CD14-positive monocyte (primary cell): ENCODE measurements around the gene DENND1A. TPM values are rescaled to one million over a fixed set of nuclear protein-coding genes. Genes with fewer than 3 reads are reported as not detected.
"Not testable (repeated sequence)": the region's sequence is repeated elsewhere in the genome, so short reads cannot be mapped to it uniquely, and the experiment has no call there.

Experiments
- DNase-seq, 3 donors: peaks; one replicate each; pipeline ENCODE4 v3.0.0-alpha.2; 2011 to 2022
- H2AFZ ChIP-seq: 2 replicates; pipeline ENCODE4 v1.6.0; 2012; ENCODE audit warnings: mild to moderate bottlenecking, low read depth, low read length, inconsistent platforms; ENCODE audit not compliant: insufficient read depth, poor library complexity, severe bottlenecking
- H3K27ac ChIP-seq, 2 donors: 1 replicate in 1 of 2; 2 replicates in 1 of 2; pipeline ENCODE4 v1.5.1; 2012 to 2013; ENCODE audit warnings: low read length in 2 of 2, control low read depth in 1 of 2, inconsistent platforms in 1 of 2, low read depth in 1 of 2, mild to moderate bottlenecking in 1 of 2
- H3K27me3 ChIP-seq, 2 donors: one replicate each; pipeline versions ENCODE4 v1.6.0 to v1.6.1; 2011 to 2013; ENCODE audit warnings: low read length in 2 of 2; ENCODE audit not compliant: control insufficient read depth in 2 of 2, insufficient read depth in 2 of 2
- H3K36me3 ChIP-seq, 2 donors: replicated peaks in 1 of 2; 1 replicate in 1 of 2; 2 replicates in 1 of 2; pipeline versions ENCODE4 v1.5.1 to v1.6.1; 2012 to 2013; ENCODE audit warnings: low read length in 2 of 2, control low read depth in 1 of 2, inconsistent platforms in 1 of 2, mild to moderate bottlenecking in 1 of 2; ENCODE audit not compliant: insufficient read depth in 2 of 2, control insufficient read depth in 1 of 2
- H3K4me1 ChIP-seq, 2 donors: 1 replicate in 1 of 2; 2 replicates in 1 of 2; pipeline versions ENCODE4 v1.5.1 to v1.6.1; 2012 to 2013; ENCODE audit warnings: low read length in 2 of 2, control low read depth in 1 of 2, inconsistent platforms in 1 of 2, mild to moderate bottlenecking in 1 of 2, moderate library complexity in 1 of 2; ENCODE audit not compliant: insufficient read depth in 2 of 2, control insufficient read depth in 1 of 2
- H3K4me2 ChIP-seq: replicated peaks from 2 replicates; pipeline ENCODE3; 2012; ENCODE audit warnings: low read length, moderate library complexity, mild to moderate bottlenecking; ENCODE audit not compliant: poor library complexity, severe bottlenecking; ENCODE audit errors: extremely low read depth
- H3K4me3 ChIP-seq, 3 experiments: fragments of 200-600 bp in 1 of 3; sonication (generic) in 1 of 3; replicated peaks in 1 of 3; 1 replicate in 2 of 3; 2 replicates in 1 of 3; pipeline ENCODE4 v1.5.1; 2011 to 2013; ENCODE audit warnings: low read length in 3 of 3, mild to moderate bottlenecking in 3 of 3, control low read depth in 2 of 3, low read depth in 2 of 3, inconsistent platforms in 1 of 3, moderate library complexity in 1 of 3
- H3K79me2 ChIP-seq: 2 replicates; pipeline ENCODE4 v1.6.0; 2012; ENCODE audit warnings: mild to moderate bottlenecking, control low read depth, inconsistent platforms, low read length, moderate library complexity; ENCODE audit not compliant: insufficient read depth
- H3K9ac ChIP-seq: 2 replicates; pipeline ENCODE4 v1.6.0; 2017; ENCODE audit warnings: low read length, mild to moderate bottlenecking; ENCODE audit not compliant: insufficient read depth, poor library complexity, severe bottlenecking
- H3K9me3 ChIP-seq, 2 donors: replicated peaks in 1 of 2; 1 replicate in 1 of 2; 2 replicates in 1 of 2; pipeline versions ENCODE4 v1.5.1 to v1.6.1; 2012 to 2013; ENCODE audit warnings: low read length in 2 of 2, control low read depth in 1 of 2; ENCODE audit not compliant: control insufficient read depth in 1 of 2, insufficient read depth in 1 of 2
- H4K20me1 ChIP-seq: 2 replicates; pipeline ENCODE4 v1.6.0; 2012; ENCODE audit warnings: mild to moderate bottlenecking, low read length, control low read depth, moderate library complexity; ENCODE audit not compliant: insufficient read depth
- H3K27ac Mint-ChIP-seq, 7 donors: one replicate each; pipeline ENCODE4 v1.8.0; 2020; ENCODE audit warnings: mild to moderate bottlenecking in 7 of 7, mixed read lengths in 7 of 7, moderate library complexity in 6 of 7, inconsistent platforms in 2 of 7
- H3K27me3 Mint-ChIP-seq, 3 donors: one replicate each; pipeline ENCODE4 v1.8.0; 2021 to 2022; ENCODE audit warnings: low read depth in 3 of 3, mild to moderate bottlenecking in 3 of 3, mixed read lengths in 3 of 3, moderate library complexity in 3 of 3, inconsistent platforms in 1 of 3
- H3K36me3 Mint-ChIP-seq, 2 donors: one replicate each; pipeline ENCODE4 v1.8.0; 2020; ENCODE audit warnings: mixed read lengths in 2 of 2, inconsistent platforms in 1 of 2, mild to moderate bottlenecking in 1 of 2
- H3K4me1 Mint-ChIP-seq: one replicate; pipeline ENCODE4 v1.8.0; 2020; ENCODE audit warnings: mild to moderate bottlenecking, mixed read lengths
- H3K4me3 Mint-ChIP-seq, 2 donors: one replicate each; pipeline ENCODE4 v1.8.0; 2020; ENCODE audit warnings: mild to moderate bottlenecking in 2 of 2, mixed read lengths in 2 of 2, moderate library complexity in 1 of 2
- H3K9me3 Mint-ChIP-seq, 7 donors: one replicate each; pipeline ENCODE4 v1.8.0; 2020 to 2022; ENCODE audit warnings: mixed read lengths in 7 of 7, mild to moderate bottlenecking in 6 of 7, moderate library complexity in 6 of 7, inconsistent platforms in 2 of 7
- WGBS: methylation state at CpG from one replicate; pipeline ENCODE4 v1.1.5; 2013; ENCODE audit warnings: missing lambda C conversion rate; ENCODE audit not compliant: insufficient coverage; 5-methylcytosine and 5-hydroxymethylcytosine counted together
- intact Hi-C, 2 donors: fragments of 100-400 bp; cut with micrococcal nuclease; formaldehyde crosslinking; loops; one replicate each; pipeline versions ENCODE4 v1.15.0 to v1.15.1; 2023
- polyA plus RNA-seq, 3 donors: library from polyadenylated mRNA; depleted of rRNA in 1 of 3; unstranded in 2 of 3; stranded (reverse) in 1 of 3; fragments of 300-500 nt in 2 of 3; fragments of >200 nt in 1 of 3; fragmentation: Illumina TruSeq in 2 of 3; gene quantifications; 1 replicate in 2 of 3; 2 replicates in 1 of 3; pipeline ENCODE4 v1.2.3, GENCODE V29; 2012 to 2021
- TF ChIP-seq, protein P1 (sequence below): fragments of 200-600 bp; IDR thresholded peaks from one replicate; pipeline ENCODE4 v1.8.0; 2022; ENCODE audit warnings: antibody characterized with exemption, mild to moderate bottlenecking

DENND1A gene
- polyA plus RNA-seq, 3 donors = 24.8 to 73.0 (median 29.4) TPM

GRCh38 chr9:123637945-123638634 lies 291.8 kb downstream of the DENND1A start:
- Histone ChIP-seq H3K79me2 (peaks cover 3% of the 10 kb centered on the region), H3K9me3 (no peaks in the 10 kb centered on the region), H3K9ac (peak overlapping the region; percentile 38), H3K27me3 (no peaks in the 10 kb centered on the region), H2AFZ (no peak overlapping the region), H3K4me1 (peaks cover 8 to 14% of the 10 kb centered on the region in 2 donors), H3K27ac (peak overlapping the region in 1 of 2 donors; percentile 61), H3K36me3 (peaks cover 5 to 42% of the 10 kb centered on the region in 2 donors), H3K4me3 (peak overlapping the region in 1 of 3 experiments; percentile 9), H4K20me1 (peaks cover 98% of the 10 kb centered on the region), H3K4me2 (peak overlapping the region; percentile 53)
- peak in 1 of 3 donors; percentile 6 for DNase-seq
- peak overlapping the region in 5 of 7 donors; percentile 48 to 70 (median 54) for H3K27ac Mint-ChIP-seq
- peaks cover 20% of the 10 kb centered on the region for H3K4me1 Mint-ChIP-seq
- TF ChIP-seq, protein P1, sequence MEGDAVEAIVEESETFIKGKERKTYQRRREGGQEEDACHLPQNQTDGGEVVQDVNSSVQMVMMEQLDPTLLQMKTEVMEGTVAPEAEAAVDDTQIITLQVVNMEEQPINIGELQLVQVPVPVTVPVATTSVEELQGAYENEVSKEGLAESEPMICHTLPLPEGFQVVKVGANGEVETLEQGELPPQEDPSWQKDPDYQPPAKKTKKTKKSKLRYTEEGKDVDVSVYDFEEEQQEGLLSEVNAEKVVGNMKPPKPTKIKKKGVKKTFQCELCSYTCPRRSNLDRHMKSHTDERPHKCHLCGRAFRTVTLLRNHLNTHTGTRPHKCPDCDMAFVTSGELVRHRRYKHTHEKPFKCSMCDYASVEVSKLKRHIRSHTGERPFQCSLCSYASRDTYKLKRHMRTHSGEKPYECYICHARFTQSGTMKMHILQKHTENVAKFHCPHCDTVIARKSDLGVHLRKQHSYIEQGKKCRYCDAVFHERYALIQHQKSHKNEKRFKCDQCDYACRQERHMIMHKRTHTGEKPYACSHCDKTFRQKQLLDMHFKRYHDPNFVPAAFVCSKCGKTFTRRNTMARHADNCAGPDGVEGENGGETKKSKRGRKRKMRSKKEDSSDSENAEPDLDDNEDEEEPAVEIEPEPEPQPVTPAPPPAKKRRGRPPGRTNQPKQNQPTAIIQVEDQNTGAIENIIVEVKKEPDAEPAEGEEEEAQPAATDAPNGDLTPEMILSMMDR = no peak
- intact Hi-C loops = no loop called here
- H3K9me3 Mint-ChIP-seq = peaks cover 0 to 2% (median 0%) of the 10 kb centered on the region in 7 donors
- WGBS = 8% methylated on average over 2 of the region's 10 CpGs
- peak overlapping the region in 1 of 2 donors; percentile 67 for H3K4me3 Mint-ChIP-seq
- peaks cover 17 to 39% of the 10 kb centered on the region in 2 donors for H3K36me3 Mint-ChIP-seq
- peaks cover 0 to 2% (median 1%) of the 10 kb centered on the region in 3 donors for H3K27me3 Mint-ChIP-seq

DNA sequence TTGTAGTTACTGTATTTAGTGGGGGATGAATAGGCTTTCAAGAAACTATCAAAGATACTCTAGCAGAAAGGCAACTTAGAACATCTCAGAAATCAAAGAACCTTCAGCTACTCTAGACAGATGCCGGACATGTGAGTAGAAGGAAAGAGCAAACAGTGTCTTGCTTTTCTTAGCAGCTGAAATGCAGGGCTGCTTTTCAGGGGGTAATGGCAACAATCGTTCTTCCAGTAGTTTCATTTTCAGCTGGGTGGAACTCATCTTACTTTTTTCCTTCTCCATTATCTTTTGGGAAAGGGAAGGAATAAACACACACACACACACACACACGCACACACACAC lies 292.4 kb downstream of the DENND1A start:
- Histone ChIP-seq H4K20me1 (peaks cover 98% of the 10 kb centered on the region), H3K79me2 (peaks cover 3% of the 10 kb centered on the region), H3K27ac (peak overlapping the region in 1 of 2 donors; percentile 61), H3K9ac (no peak overlapping the region), H3K36me3 (peaks cover 3 to 36% of the 10 kb centered on the region in 2 donors), H3K4me1 (peaks cover 8 to 14% of the 10 kb centered on the region in 2 donors), H3K4me3 (peak overlapping the region in 1 of 3 experiments; percentile 9), H3K9me3 (no peaks in the 10 kb centered on the region), H3K4me2 (peak overlapping the region; percentile 53), H3K27me3 (no peaks in the 10 kb centered on the region), H2AFZ (no peak overlapping the region)
- Mint-ChIP-seq H3K4me3 (peak overlapping the region in 1 of 2 donors; percentile 67), H3K36me3 (peaks cover 13 to 35% of the 10 kb centered on the region in 2 donors), H3K4me1 (peaks cover 20% of the 10 kb centered on the region), H3K9me3 (peaks cover 0 to 2% (median 0%) of the 10 kb centered on the region in 7 donors), H3K27ac (peak overlapping the region in 3 of 7 donors; percentile 48 to 54 (median 53)), H3K27me3 (peaks cover 0 to 2% (median 1%) of the 10 kb centered on the region in 3 donors)
- intact Hi-C loops = no loop called here
- WGBS = no CpG with 5 or more reads among the region's 3 CpGs
- DNase-seq = no peak
- TF ChIP-seq, protein P1 = no peak

GRCh38 chr9:123636805-123637204 lies 293.1 kb downstream of the DENND1A start:
- H3K9me3 ChIP-seq, H2AFZ ChIP-seq, H3K4me3 Mint-ChIP-seq, H3K79me2 ChIP-seq, H3K9me3 Mint-ChIP-seq, H3K27me3 ChIP-seq, H3K27me3 Mint-ChIP-seq, DNase-seq, H3K27ac Mint-ChIP-seq, H3K4me3 ChIP-seq, intact Hi-C loops, H3K4me2 ChIP-seq, H3K9ac ChIP-seq, H3K27ac ChIP-seq: not testable (repeated sequence)
- H4K20me1 ChIP-seq = peaks cover 98% of the 10 kb centered on the region
- WGBS = no CpG with 5 or more reads among the region's 10 CpGs
- peaks cover 20% of the 10 kb centered on the region for H3K4me1 Mint-ChIP-seq
- H3K36me3 ChIP-seq = peaks cover 3 to 29% of the 10 kb centered on the region in 2 donors
- peaks cover 14 to 33% of the 10 kb centered on the region in 2 donors for H3K36me3 Mint-ChIP-seq
- H3K4me1 ChIP-seq = peaks cover 8 to 14% of the 10 kb centered on the region in 2 donors
